H9 (cell line): Measurements from ENCODE around the gene UBE2L3. TPM values are rescaled to one million over a fixed set of nuclear protein-coding genes. Genes with fewer than 3 reads are reported as not detected.

Experiments used
- DNase-seq: peaks from one replicate; pipeline ENCODE4 v3.0.0-alpha.2; 2017
- H2AFZ ChIP-seq: one replicate; pipeline ENCODE4 v1.6.1; 2013; ENCODE audit warnings: mild to moderate bottlenecking, low read length, control low read depth, moderate library complexity
- H2AK5ac ChIP-seq: 2 replicates; pipeline ENCODE4 v1.6.1; 2013; ENCODE audit warnings: low read length, control low read depth, mixed read lengths; ENCODE audit not compliant: insufficient read length
- H2BK120ac ChIP-seq: one replicate; pipeline ENCODE4 v1.6.1; 2013; ENCODE audit warnings: low read depth, mild to moderate bottlenecking, low read length, control low read depth, inconsistent platforms; ENCODE audit not compliant: poor library complexity, severe bottlenecking
- H2BK12ac ChIP-seq: 2 replicates; pipeline ENCODE4 v1.6.1; 2013; ENCODE audit warnings: low read length, control low read depth, mixed read lengths, low read depth; ENCODE audit not compliant: insufficient read length
- H2BK15ac ChIP-seq: 2 replicates; pipeline ENCODE4 v1.6.1; 2013; ENCODE audit warnings: low read depth, low read length, control low read depth
- H2BK20ac ChIP-seq: one replicate; pipeline ENCODE4 v1.6.1; 2013; ENCODE audit warnings: low read depth, mild to moderate bottlenecking, low read length, control low read depth, inconsistent platforms; ENCODE audit not compliant: poor library complexity, severe bottlenecking
- H2BK5ac ChIP-seq: 2 replicates; pipeline ENCODE4 v1.6.1; 2013; ENCODE audit warnings: low read length, control low read depth, mixed read lengths; ENCODE audit not compliant: insufficient read length
- H3K14ac ChIP-seq: 2 replicates; pipeline ENCODE4 v1.6.1; 2013; ENCODE audit warnings: low read length, control low read depth; ENCODE audit not compliant: insufficient read depth
- H3K18ac ChIP-seq: 2 replicates; pipeline ENCODE4 v1.6.1; 2013; ENCODE audit warnings: low read depth, mild to moderate bottlenecking, mixed read lengths, low read length, control low read depth; ENCODE audit not compliant: insufficient read length
- H3K23ac ChIP-seq: 2 replicates; pipeline ENCODE4 v1.6.1; 2013; ENCODE audit warnings: low read length, control low read depth, mixed read lengths, low read depth; ENCODE audit not compliant: insufficient read length
- H3K23me2 ChIP-seq: 2 replicates; pipeline ENCODE4 v1.6.1; 2013; ENCODE audit warnings: low read depth, mild to moderate bottlenecking, mixed read lengths, low read length, control low read depth; ENCODE audit not compliant: insufficient read length, poor library complexity, severe bottlenecking
- H3K27ac ChIP-seq: 2 replicates; pipeline ENCODE4 v1.5.1; 2013; ENCODE audit warnings: low read length, control low read depth, mixed read lengths, low read depth; ENCODE audit not compliant: insufficient read length
- H3K27me3 ChIP-seq: 2 replicates; pipeline ENCODE4 v1.6.1; 2013; ENCODE audit warnings: low read length, control low read depth, inconsistent platforms; ENCODE audit not compliant: insufficient read depth
- H3K4ac ChIP-seq: 2 replicates; pipeline ENCODE4 v1.6.1; 2013; ENCODE audit warnings: low read depth, mild to moderate bottlenecking, control low read depth, inconsistent platforms, low read length, moderate library complexity
- H3K4me1 ChIP-seq: 2 replicates; pipeline ENCODE4 v1.6.1; 2013; ENCODE audit warnings: low read length, control low read depth, inconsistent platforms; ENCODE audit not compliant: insufficient read depth
- H3K4me2 ChIP-seq: 2 replicates; pipeline ENCODE4 v1.6.1; 2013; ENCODE audit warnings: low read length, control low read depth, mixed read lengths; ENCODE audit not compliant: insufficient read length, insufficient read depth
- H3K56ac ChIP-seq: 2 replicates; pipeline ENCODE4 v1.6.1; 2013; ENCODE audit warnings: low read depth, mild to moderate bottlenecking, mixed read lengths, low read length, control low read depth; ENCODE audit not compliant: insufficient read length
- H3K79me1 ChIP-seq: 2 replicates; pipeline ENCODE4 v1.6.1; 2013; ENCODE audit warnings: low read depth, mild to moderate bottlenecking, moderate library complexity, low read length, control low read depth, inconsistent platforms; ENCODE audit not compliant: insufficient read depth, poor library complexity, severe bottlenecking
- H3K79me2 ChIP-seq: 2 replicates; pipeline ENCODE4 v1.6.1; 2013; ENCODE audit warnings: low read length, control low read depth, inconsistent platforms; ENCODE audit not compliant: insufficient read depth
- H3K9ac ChIP-seq: 2 replicates; pipeline ENCODE4 v1.6.1; 2013; ENCODE audit warnings: low read length, control low read depth, mixed read lengths; ENCODE audit not compliant: insufficient read length; ENCODE audit errors: extremely low read depth
- H3K9me3 ChIP-seq: one replicate; pipeline ENCODE4 v1.6.1; 2013; ENCODE audit warnings: low read depth, low read length, inconsistent platforms; ENCODE audit not compliant: control insufficient read depth
- H3T11ph ChIP-seq: one replicate; pipeline ENCODE4 v1.6.1; 2013; ENCODE audit warnings: mild to moderate bottlenecking, low read length, control low read depth, inconsistent platforms
- H4K20me1 ChIP-seq: one replicate; pipeline ENCODE4 v1.6.1; 2013; ENCODE audit not compliant: control insufficient read depth, insufficient read length, insufficient read depth
- H4K5ac ChIP-seq: 2 replicates; pipeline ENCODE4 v1.6.1; 2013; ENCODE audit warnings: low read depth, mild to moderate bottlenecking, mixed read lengths, low read length, control low read depth; ENCODE audit not compliant: insufficient read length
- H4K8ac ChIP-seq: replicated peaks from 2 replicates; pipeline ENCODE4 v1.6.1; 2013; ENCODE audit warnings: low read length, control low read depth, mixed read lengths, low read depth; ENCODE audit not compliant: insufficient read length
- H4K91ac ChIP-seq: 2 replicates; pipeline ENCODE4 v1.6.1; 2013; ENCODE audit warnings: low read depth, mild to moderate bottlenecking, moderate library complexity, mixed read lengths, low read length, control low read depth; ENCODE audit not compliant: insufficient read length
- H3K27ac Mint-ChIP-seq, 3 experiments: 2 replicates in 2 of 3; 3 replicates in 1 of 3; pipeline ENCODE4 v1.8.0; 2020 to 2021; ENCODE audit warnings: mixed read lengths in 3 of 3, mild to moderate bottlenecking in 1 of 3, moderate library complexity in 1 of 3
- H3K27me3 Mint-ChIP-seq: 2 replicates; pipeline ENCODE4 v1.8.0; 2021; ENCODE audit warnings: low read depth, mild to moderate bottlenecking, moderate library complexity, mixed read lengths
- H3K36me3 Mint-ChIP-seq, 3 experiments: 2 replicates in 2 of 3; 3 replicates in 1 of 3; pipeline ENCODE4 v1.8.0; 2020 to 2021; ENCODE audit warnings: low read depth in 3 of 3, mixed read lengths in 3 of 3; ENCODE audit not compliant: insufficient read depth in 1 of 3
- H3K4me1 Mint-ChIP-seq, 2 experiments: 2 replicates each; pipeline ENCODE4 v1.8.0; 2020; ENCODE audit warnings: mixed read lengths in 2 of 2
- H3K4me3 Mint-ChIP-seq, 2 experiments: 2 replicates in 1 of 2; 3 replicates in 1 of 2; pipeline ENCODE4 v1.8.0; 2020 to 2021; ENCODE audit warnings: mild to moderate bottlenecking in 2 of 2, mixed read lengths in 2 of 2, moderate library complexity in 1 of 2
- H3K9me3 Mint-ChIP-seq, 2 experiments: 2 replicates in 1 of 2; 3 replicates in 1 of 2; pipeline ENCODE4 v1.8.0; 2020; ENCODE audit warnings: mild to moderate bottlenecking in 2 of 2, mixed read lengths in 2 of 2, moderate library complexity in 1 of 2
- WGBS: extraction: QIAGEN DNeasy Blood & Tissue Kit; methylation state at CpG from one replicate; pipeline ENCODE4 v1.1.7; 2013; ENCODE audit warnings: missing lambda C conversion rate, low lambda C conversion rate, mixed read lengths; ENCODE audit not compliant: insufficient read length; ENCODE audit errors: extremely low coverage; 5-methylcytosine and 5-hydroxymethylcytosine counted together
- total RNA-seq: library from RNA; stranded (reverse); gene quantifications from 2 replicates; pipeline ENCODE4 v1.2.1, GENCODE V29; 2021
- TF ChIP-seq, protein P1 (sequence below): fragments of 200-600 bp; sonication (generic); conservative IDR thresholded peaks from 3 replicates; pipeline ENCODE4 v1.8.0; 2021; ENCODE audit warnings: antibody characterized with exemption, mild to moderate bottlenecking

Gene UBE2L3
- total RNA-seq, 1 experiment from 2014 or later = 79.7 TPM

DNA sequence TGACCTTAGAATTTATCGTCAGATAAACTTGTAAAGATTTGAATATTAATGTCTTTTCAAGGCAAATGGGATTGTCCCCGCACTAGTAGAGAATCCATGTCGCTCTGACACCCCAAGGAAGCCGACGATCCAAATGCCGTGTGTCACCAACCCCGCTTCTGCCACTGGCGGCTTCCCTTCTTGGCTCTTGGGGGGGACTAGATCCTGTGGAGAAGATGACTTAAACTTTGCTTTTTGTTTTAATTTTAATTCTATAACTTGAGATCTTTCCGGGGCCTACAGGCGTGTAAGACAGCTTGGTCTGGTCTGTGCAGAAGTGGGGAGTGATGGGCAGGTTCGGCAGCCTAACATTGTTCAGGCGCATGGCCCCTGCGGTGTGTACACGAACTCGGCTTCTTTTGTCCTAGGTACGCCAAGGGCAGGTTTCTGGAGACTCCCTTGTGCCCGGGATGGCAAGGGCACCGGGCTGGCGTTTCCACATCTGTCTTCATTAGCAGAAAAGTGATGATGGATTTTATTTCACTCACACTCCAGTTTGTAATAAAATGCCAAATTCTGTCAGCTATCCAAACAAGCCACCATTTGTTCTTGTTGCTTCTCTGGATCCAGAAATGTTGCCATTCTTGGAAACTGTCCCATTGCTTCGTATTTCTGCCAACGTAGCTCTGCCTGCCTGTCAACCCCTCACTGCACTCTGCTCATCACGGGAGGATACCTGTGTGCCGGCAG lies 55.6 kb downstream of the UBE2L3 start:
- Histone ChIP-seq H2BK120ac (no peak overlapping the region), H3K4me2 (no peak overlapping the region), H3K4me1 (no peaks in the 10 kb centered on the region; the same call in none of the 2 replicates), H3K4ac (no peak overlapping the region), H2BK5ac (no peak overlapping the region), H3K79me1 (no peaks in the 10 kb centered on the region), H4K5ac (no peak overlapping the region), H2AK5ac (no peak overlapping the region), H2AFZ (no peak overlapping the region), H3K23ac (no peak overlapping the region), H4K91ac (no peak overlapping the region), H3K18ac (no peak overlapping the region), H3K9me3 (no peaks in the 10 kb centered on the region), H4K20me1 (no peaks in the 10 kb centered on the region), H3K79me2 (no peaks in the 10 kb centered on the region), H2BK15ac (no peak overlapping the region), H2BK20ac (no peak overlapping the region), H3K56ac (no peak overlapping the region), H4K8ac (no peak overlapping the region), H3K14ac (no peak overlapping the region), H3T11ph (no peak overlapping the region), H3K23me2 (no peaks in the 10 kb centered on the region), H3K27me3 (no peaks in the 10 kb centered on the region), H3K9ac (no peak overlapping the region), H2BK12ac (no peak overlapping the region), H3K27ac (no peak overlapping the region)
- peaks cover 11 to 14% of the 10 kb centered on the region in 2 experiments for H3K4me1 Mint-ChIP-seq
- WGBS = no CpG with 5 or more reads among the region's 23 CpGs
- peak overlapping the region in 2 of 3 experiments; percentile 71 to 75; a peak in 4 of 7 replicates for H3K27ac Mint-ChIP-seq
- TF ChIP-seq, protein P1, sequence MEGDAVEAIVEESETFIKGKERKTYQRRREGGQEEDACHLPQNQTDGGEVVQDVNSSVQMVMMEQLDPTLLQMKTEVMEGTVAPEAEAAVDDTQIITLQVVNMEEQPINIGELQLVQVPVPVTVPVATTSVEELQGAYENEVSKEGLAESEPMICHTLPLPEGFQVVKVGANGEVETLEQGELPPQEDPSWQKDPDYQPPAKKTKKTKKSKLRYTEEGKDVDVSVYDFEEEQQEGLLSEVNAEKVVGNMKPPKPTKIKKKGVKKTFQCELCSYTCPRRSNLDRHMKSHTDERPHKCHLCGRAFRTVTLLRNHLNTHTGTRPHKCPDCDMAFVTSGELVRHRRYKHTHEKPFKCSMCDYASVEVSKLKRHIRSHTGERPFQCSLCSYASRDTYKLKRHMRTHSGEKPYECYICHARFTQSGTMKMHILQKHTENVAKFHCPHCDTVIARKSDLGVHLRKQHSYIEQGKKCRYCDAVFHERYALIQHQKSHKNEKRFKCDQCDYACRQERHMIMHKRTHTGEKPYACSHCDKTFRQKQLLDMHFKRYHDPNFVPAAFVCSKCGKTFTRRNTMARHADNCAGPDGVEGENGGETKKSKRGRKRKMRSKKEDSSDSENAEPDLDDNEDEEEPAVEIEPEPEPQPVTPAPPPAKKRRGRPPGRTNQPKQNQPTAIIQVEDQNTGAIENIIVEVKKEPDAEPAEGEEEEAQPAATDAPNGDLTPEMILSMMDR = no peak
- peaks cover 5 to 43% (median 28%) of the 10 kb centered on the region in 3 experiments; a peak in 6 of 7 replicates for H3K36me3 Mint-ChIP-seq
- H3K27me3 Mint-ChIP-seq = peaks cover 1% of the 10 kb centered on the region; the same call in 1 of the 2 replicates
- H3K9me3 Mint-ChIP-seq = no peaks in the 10 kb centered on the region
- H3K4me3 Mint-ChIP-seq = no peak overlapping the region
- no peak for DNase-seq
